K562 (cell line): Measurements from ENCODE around the gene SLC49A3.

Experiments
- BRD9 ChIP-seq: fragments of 450-650 bp; IDR thresholded peaks from 2 replicates; pipeline ENCODE4 v1.6.1; 2018; ENCODE audit warnings: low read depth; ENCODE audit not compliant: partially characterized antibody
- CTCF ChIP-seq, 3 experiments: IDR thresholded peaks in 2 of 3; conservative IDR thresholded peaks in 1 of 3; 2 replicates each; pipeline ENCODE4 v1.5.1; 2011 to 2012; ENCODE audit warnings: low read length in 3 of 3, mild to moderate bottlenecking in 3 of 3, control low read depth in 2 of 3, improper control_type of control experiment in 1 of 3, inconsistent platforms in 1 of 3, low read depth in 1 of 3, mixed read lengths in 1 of 3, moderate library complexity in 1 of 3; ENCODE audit not compliant: insufficient read depth in 2 of 3
- E2F1 ChIP-seq: sonication (generic); formaldehyde crosslinking; IDR thresholded peaks from 2 replicates; pipeline ENCODE4 v1.8.1; 2023; ENCODE audit warnings: mild to moderate bottlenecking, missing genetic modification reagents, moderate library complexity
- ESRRA ChIP-seq: fragments of 450-650 bp; IDR thresholded peaks from 2 replicates; pipeline ENCODE4 v1.6.1; 2014; ENCODE audit warnings: low read depth, mild to moderate bottlenecking, moderate library complexity, borderline replicate concordance
- FOXJ3 ChIP-seq: sonication (generic); formaldehyde crosslinking; IDR thresholded peaks from 2 replicates; pipeline ENCODE4 v1.4.0; 2020; ENCODE audit warnings: mild to moderate bottlenecking, missing genetic modification reagents
- GATAD2B ChIP-seq: fragments of 450-650 bp; IDR thresholded peaks from 2 replicates; pipeline ENCODE4 v1.6.1; 2017; ENCODE audit warnings: mild to moderate bottlenecking, borderline replicate concordance
- MTA3 ChIP-seq: fragments of 450-650 bp; formaldehyde crosslinking; IDR thresholded peaks from 2 replicates; pipeline ENCODE4 v1.6.1; 2017; ENCODE audit warnings: mild to moderate bottlenecking, borderline replicate concordance
- PKNOX1 ChIP-seq: fragments of 450-650 bp; IDR thresholded peaks from 2 replicates; pipeline ENCODE4 v1.6.1; 2016
- POLR2A ChIP-seq: fragments of 450-650 bp; conservative IDR thresholded peaks from 2 replicates; pipeline ENCODE4 v1.6.1; 2016
- POLR2AphosphoS5 ChIP-seq: IDR thresholded peaks from 2 replicates; pipeline ENCODE4 v1.6.1; 2011; ENCODE audit warnings: mild to moderate bottlenecking, low read depth, low read length, moderate library complexity; ENCODE audit not compliant: control insufficient read depth, insufficient read depth
- SMAD4 ChIP-seq: fragments of 250-450 bp; sonication (Bioruptor Pico); conservative IDR thresholded peaks from 2 replicates; pipeline ENCODE4 v1.8.0; 2021; ENCODE audit warnings: inconsistent platforms, mild to moderate bottlenecking, moderate library complexity
- TBP ChIP-seq: optimal IDR thresholded peaks from 2 replicates; pipeline ENCODE3; 2011; ENCODE audit warnings: low read depth, low read length, improper control_type of control experiment
- ZNF263 ChIP-seq: sonication (generic); formaldehyde crosslinking; IDR thresholded peaks from 2 replicates; pipeline ENCODE4 v1.8.0; 2022; ENCODE audit warnings: mild to moderate bottlenecking, missing genetic modification reagents, borderline replicate concordance

- no peak for TF ChIP-seq CTCF (IDR thresholded peaks at IDR 0.05 in 2 of 3, conservative IDR thresholded peaks at IDR 0.05 in 1 of 3; ENCODE audit: insufficient read depth in 2 of 3, low read depth in 1 of 3, low read length in 3 of 3)
- no peak for TF ChIP-seq ZNF263
- TF ChIP-seq POLR2A: no peak
- TF ChIP-seq ESRRA: no peak
- no peak for TF ChIP-seq BRD9
- no peak for TF ChIP-seq E2F1
- no peak for TF ChIP-seq TBP
- TF ChIP-seq FOXJ3 (CRISPR knock-in tag): no peak
- no peak for TF ChIP-seq MTA3
- TF ChIP-seq POLR2AphosphoS5: no peak
- TF ChIP-seq GATAD2B: no peak
- no peak for TF ChIP-seq PKNOX1
- TF ChIP-seq SMAD4 (CRISPR knock-in tag): no peak
These were observed 46.6 kb upstream of the SLC49A3 start for GRCh38 chr4:735583-735982.
